CD4-positive, alpha-beta T cell treated with Interleukin-17A for 1 hour (primary cell): ENCODE results near the gene YARS2.

ENCODE experiments used
- DNase-seq: peaks from one replicate; pipeline ENCODE4 v3.0.0-alpha.2; 2020

YARS2 gene

DNA sequence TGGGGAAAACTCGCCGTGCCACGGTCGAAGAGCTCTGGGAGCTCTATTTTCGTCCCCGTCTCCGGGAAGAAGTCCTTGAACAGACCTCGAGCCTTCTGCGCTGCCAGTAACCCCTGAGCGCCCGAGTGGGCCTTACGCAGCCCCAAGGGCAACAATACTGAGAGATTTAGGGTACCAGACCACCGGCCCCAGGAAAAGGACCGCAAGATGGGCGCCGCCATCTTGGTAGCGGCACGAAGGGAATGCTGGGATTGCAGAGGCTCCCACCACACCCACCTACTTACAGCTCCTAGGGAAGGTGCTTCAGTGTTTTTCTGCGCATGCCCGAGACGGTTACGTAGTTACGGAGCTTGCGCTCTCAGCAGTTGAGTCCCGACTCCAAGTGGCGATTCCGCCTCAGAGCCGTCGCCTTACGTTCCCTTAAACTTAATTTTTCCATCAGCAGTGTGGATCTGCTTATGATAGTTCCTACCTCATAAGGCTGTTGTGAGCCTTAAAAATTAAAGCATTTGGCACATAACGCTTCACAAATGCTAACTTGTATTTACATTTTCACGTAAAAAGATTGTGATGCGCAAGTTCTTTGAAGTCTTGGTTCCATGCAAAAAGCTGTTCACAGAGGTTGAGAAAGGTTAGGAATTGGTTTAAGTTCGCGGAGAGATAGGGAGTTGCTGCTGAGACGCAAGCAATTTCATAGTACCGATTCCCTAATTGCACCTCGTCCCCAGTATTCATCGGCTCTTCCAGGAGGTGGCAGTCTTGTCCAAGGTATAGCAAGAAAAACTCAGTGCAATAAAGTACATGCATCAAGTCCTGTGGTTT is at the start of gene YARS2:
YARS2 (minus strand) TSS at position 244 of the 822 bp plus-strand sequence; CDS start at position 221, 23 bp downstream.
- DNase-seq: peak; percentile 93

DNA sequence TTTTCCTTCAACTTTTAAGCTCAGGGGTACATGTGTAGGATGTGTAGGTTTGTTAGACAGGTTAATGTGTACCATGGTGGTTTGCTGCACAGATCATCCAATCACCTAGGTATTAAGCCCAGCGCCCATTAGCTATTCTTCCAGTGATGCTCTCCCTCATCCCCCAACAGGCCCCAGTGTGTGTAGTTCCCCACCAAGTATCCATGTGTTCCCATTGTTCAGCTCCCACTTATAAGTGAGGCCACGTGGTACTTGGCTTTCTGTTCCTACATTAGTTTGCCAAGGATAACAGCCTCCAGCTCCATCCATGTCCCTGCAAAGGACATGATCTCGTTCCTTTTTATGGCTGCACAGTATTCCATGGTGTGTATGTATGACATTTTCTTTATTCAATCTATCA is 48.6 kb upstream of the YARS2 start:
- DNase-seq: no peak

DNA sequence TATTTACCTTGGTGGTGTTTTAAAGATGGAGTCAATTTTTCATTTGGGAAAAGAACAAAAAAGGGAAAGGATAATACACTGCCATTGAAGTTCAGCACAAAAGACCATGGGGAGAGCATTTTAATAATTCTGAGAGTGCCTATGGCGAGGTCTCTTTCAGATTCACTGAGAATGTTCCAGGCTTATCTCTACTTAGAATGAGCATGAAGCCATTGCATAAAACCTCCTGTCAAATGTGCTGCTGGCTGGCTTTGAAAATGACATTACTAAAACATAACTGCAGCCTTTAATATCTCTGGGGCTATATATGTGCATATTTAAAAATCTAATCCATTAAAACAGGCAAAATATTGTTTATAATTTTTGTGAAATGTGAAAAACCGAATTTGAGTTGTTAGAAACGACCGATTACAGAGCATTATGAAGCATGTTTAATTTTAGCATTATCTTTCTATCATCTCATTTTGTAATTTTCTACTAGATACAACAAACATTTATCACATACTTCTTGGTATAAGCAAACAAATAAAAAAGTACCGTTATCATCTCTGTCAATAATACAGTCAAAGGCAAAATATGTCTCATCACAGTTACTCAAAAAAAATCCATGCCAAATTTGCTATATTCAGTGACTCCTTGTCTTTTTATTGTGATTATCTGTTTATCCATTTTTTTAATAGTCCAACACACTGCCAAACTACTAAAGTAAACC is 45.7 kb upstream of the YARS2 start:
- no peak for DNase-seq

DNA sequence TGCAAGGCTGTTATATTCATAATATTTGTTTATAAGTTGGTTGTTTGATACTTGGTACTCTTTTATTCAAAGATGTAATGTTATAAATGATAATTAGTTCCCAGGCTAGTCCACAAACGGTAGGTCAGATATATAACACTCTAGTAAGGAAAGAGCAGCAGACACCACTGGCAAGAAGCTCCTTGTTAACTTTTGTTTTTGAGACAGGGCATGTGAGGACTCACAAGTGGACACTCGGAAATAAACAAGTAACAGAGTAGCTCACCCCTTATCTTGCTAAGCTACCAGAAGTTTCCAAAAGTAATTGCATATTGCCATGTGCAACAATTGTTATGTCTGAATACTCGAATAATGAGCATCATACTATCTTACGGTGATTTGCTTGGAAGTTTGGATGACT is 38.6 kb upstream of the YARS2 start:
- no peak for DNase-seq

DNA sequence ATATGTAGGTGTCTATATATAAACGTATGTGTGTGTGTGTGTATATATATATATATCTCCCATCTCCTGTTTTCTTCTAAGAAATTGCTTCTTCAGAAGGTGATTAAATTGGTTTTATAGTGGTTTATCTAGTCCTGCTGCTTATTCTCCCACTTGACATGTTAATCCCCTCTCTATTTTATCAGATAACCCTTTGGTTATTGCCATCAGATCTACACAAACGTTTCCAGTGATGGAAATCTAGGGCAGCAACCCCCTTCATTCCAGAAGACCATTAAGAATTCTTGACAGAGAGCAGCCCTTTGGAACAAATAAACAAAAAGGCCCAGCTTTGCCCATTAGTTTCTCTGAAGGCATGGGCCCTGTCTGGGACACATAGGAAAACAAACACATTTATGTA is 34.2 kb upstream of the YARS2 start:
- no peak for DNase-seq

DNA sequence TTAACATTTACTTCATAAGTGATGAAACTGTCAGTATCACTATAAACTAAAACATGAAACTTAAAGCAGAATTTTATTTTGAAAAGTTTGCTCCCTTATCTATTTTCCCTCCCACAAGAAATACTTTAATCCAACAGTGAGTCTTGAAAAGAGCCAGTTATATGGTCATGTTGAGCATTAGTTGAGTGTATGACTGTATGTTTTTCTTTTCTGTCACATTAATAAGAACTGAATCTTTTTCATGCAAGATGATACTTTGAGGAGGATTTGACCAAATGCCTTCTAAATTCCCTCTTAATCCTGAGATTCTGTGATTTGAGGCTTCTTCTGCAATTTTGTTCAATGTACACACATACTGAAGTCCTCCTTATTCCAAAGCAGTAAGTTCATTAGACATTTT is 33.7 kb upstream of the YARS2 start:
- no peak for DNase-seq

DNA sequence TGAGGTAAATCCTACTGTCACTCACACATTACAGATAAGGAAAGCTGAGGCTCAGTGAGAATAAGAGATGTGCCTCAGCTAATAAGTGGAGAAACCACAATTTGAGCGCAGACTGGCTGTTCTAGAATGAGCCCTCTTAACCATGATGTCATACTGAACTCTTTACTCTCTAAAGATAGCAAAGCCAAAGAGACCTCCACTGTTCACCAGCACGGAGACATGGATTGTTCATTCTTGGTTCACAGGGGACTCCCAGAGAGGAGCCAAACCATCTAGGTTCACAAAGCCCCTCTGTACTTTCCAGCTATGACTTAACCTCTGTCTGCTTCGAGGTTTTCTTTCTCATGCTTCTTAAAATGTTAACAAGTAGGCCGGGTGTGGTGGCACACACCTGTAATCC is 32.7 kb upstream of the YARS2 start:
- no peak for DNase-seq

DNA sequence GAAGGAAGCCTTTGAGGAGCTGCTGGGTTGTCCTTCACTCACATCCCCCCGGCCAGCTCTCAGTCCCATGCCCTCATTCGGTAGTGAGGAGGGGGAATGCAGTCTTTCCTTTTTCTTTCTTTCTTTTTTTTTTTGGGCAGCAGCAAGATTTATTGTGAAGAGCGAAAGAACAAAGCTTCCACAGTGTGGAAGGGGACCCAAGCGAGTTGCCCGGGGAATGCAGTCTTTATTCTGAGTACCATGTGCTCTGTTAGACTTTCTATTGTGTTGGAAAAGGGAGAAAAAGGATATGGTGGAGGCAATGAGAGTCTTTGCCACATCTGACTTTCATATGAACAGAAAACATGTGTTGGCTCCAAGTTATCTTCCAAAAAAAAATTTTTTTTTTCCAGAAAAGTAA is 29.9 kb upstream of the YARS2 start:
- no peak for DNase-seq

DNA sequence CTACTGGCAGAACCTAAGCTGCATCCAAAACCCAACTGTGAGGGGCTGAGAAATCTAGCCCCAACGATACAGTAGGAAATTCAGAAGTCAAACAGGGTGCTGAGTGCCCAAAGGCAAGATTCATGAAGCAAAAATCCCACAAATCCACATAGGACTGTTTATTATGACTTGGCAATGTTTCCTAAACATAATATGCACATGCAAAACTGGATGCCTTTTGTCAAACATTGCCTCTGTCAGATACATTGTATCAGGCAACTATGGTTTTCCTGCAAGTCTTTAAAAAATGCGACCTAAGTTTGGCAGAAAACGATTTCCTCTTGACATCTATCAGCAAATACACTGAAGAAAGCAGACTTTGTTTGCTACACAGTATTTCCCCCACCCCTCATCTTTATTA is 27.3 kb upstream of the YARS2 start:
- DNase-seq: no peak

DNA sequence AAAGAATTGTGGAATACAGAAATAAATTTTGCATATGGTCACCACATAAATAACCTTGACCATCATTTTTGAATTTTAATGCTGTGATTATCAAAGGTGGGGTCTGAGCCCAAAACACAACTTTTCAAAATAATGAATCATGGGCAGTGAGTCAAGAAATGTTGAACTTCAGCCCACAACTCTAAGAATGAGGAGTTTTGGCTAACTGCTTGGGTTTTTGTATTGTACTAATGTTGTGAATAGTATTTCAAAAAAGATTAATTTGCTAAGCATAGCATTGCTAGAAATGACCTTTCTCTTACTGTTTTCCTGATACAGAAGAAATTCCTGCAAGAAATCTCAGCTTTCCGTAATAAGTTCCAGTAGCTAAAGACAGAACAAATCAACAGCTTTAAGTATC is 24.4 kb upstream of the YARS2 start:
- DNase-seq: no peak

DNA sequence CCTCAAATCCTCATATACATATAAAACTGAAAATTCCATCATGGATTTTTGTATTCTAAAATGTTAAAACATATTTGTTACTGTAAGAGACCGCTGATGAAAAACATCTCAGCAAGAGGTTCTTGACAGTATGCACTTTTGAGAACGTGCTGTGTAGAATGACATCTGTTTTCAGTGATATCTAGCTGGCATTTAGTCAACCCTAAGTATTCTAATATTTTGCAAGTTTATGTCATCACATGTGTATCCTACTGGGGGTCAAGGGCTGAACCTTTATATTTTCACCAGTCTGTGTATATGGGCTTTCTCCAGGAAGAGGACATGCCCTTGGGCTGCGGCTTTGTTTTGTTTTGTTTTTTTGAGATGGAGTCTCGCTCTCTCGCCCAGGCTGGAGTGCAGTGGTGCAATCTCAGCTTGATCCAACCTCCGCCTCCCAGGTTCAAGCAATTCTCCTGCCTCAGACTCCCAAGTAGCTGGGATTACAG is 22.0 kb upstream of the YARS2 start:
- DNase-seq: no peak

DNA sequence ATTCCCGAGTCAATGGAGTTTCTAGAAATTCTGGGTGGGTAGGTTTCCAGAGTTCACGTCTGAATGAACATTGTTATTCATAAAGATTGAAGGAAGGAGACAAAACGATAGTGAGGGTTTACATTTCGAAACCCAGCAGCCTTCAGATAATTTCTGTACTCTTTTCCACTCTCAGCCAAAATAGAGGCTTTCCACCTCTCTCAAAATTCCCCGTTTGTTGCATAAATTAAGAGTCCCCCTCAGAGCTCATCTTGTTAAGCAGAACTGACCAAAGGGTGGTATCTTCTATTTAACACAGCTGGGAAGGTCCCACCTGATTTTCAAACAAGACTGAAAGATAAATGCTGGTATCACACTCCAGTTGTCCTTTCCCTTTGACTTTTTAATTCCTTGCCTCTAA is 21.5 kb upstream of the YARS2 start:
- no peak for DNase-seq

DNA sequence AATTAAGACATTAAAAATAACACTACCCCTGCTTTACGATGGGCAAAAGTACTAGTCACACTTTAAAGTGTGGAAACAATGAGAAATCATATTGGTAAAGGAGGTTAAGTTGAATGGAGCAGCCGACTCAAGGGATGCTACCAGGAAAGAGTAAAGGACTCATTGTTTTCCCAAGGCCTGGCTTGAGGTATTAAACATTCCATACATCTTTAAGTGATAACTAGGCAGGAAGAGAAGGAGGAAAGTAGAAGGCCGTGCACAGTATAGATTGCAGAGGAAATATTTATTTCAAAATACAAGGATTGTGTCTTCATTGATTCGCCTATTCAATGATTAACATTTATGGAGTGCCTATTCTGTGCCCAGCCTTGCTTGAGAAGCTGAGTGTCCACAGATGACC is 20.6 kb upstream of the YARS2 start:
- no peak for DNase-seq

DNA sequence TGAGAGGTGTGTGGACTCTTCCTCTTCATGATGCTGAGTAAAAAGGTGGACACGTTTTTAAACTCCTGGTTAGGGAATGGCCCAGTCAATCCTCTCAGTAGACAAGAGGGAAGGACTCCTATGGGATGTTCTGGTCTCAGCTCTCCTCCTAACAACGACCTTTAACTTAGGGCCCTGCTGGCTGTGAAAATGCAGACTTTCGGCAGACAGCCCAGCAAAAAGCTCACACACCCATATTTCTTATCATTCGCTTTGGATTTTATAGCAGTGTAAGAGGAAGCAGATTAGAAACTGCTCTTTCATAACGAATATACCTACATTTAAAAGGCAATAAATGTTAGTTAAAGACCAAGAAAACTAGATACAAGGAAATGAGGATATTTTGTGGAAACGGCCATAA is 18.0 kb upstream of the YARS2 start:
- DNase-seq: no peak

DNA sequence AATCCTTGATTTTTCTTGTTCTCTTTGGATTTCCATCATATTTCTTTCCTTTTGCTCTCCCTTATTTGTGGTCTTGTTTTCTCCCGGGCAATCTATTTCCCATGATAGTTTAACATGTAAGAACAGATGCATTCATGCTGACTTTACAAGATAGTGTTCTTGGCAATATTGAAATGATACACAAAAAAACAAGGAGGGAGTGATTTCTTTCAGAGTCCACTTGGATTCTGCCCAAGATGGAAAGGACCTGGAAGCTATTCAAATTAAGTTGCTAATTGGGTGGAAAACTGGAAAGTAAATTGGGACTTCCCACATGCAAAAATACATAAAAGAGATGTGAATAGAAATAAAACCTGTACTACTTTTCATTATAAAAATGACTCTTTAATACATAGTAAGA is 14.4 kb upstream of the YARS2 start:
- DNase-seq: no peak

DNA sequence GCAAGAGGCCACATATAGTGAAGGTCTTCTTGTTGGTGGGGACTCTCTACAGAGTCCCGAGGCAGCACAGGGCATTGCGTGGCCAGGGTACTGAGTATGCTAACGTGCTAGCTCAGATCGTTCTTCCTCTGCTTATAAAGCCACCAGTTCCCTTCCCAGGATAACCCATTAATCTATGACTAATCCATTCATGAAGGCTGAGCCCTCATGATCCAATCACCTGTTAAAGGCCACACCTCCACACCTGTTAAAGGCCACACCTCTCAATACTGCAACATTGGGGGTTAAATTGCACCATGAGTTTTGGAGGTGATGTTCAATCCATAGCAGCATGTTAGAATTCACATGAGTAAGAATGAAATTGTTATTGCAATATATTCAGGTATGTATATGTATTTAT is 12.8 kb upstream of the YARS2 start:
- DNase-seq: no peak

DNA sequence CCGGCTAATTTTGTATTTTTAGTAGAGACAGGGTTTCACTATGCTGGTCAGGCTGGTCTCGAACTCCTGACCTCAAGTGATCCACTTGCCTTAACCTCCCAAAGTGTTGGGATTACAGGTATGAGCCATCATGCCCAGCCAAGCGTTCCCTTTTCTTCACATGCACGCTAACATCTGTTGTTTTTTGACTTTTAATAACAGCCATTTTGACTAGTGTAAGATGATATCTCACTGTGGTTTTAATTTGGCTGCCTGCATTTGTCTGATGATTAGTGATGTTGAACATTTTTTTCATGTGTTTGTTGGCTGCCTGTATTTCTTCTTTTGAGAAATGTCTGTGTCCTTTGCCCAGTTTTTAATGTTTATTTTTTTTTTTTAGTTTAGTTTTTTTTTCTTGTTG is 10.2 kb upstream of the YARS2 start:
- no peak for DNase-seq

DNA sequence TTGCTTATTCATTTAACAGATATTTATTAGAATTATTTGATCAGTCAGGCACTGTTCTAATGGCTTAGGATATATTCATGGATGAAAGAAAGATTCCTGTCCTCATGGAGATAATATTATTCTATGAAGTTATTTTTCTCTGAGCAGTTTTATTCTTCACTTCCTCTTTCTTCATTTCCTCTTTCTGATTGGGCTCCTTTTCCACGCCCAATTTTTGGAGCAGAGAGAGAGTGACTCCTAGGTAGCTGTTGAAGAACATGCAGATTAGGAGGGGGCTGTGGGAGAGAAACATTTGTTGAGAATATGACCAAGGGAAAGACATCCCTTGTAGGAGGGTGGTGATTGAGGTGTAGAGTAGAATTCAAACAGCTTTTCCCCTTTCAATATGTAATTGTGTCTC is 6.0 kb upstream of the YARS2 start:
- no peak for DNase-seq

DNA sequence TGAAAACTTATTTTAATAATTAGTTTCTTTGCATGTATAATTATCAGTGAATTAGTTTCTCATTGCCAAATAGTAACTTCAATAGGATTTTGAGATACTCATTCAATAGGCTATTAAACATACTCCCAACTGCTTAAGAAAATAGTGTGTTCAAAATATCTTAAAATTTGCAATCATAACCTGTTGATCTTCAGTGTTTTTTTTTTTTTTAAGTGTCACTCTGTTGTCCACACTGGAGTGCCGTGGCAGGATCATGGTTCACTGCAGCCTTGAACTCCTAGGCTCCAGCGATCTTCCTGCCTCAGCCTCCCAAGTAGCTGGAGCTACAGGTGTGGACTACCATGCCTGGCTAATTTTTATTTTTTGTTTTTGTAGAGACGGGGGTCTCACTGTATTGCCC is 1.5 kb upstream of the YARS2 start:
- no peak for DNase-seq

DNA sequence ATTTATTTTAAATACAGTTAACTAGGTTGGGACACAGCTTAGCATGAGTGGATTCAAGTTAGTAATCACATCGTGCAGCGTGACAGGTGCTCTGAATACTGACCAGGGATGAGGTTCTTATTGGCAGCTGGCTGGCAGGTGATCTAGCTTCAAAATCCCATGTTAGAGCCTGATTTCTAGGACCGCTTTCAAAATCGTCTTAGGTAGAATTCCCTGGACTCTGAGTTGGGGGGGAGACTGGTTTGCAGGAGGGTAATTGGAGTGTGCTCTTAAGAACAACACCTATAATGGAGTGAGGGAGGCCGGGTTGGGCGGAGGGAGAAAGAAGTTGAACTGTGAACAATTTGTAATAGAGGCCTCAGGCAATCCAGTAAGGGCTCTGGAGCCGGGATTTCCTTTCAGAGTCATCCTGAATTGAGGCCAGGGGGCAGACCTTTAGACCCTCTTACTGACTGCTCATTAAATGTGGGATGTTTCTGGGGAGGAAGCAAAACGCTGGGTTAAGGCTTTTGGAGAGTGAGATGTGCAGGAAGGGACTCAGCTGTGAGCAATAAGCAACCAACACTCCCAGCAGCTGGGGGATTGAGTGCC is 874 bp upstream of the YARS2 start:
- no peak for DNase-seq

DNA sequence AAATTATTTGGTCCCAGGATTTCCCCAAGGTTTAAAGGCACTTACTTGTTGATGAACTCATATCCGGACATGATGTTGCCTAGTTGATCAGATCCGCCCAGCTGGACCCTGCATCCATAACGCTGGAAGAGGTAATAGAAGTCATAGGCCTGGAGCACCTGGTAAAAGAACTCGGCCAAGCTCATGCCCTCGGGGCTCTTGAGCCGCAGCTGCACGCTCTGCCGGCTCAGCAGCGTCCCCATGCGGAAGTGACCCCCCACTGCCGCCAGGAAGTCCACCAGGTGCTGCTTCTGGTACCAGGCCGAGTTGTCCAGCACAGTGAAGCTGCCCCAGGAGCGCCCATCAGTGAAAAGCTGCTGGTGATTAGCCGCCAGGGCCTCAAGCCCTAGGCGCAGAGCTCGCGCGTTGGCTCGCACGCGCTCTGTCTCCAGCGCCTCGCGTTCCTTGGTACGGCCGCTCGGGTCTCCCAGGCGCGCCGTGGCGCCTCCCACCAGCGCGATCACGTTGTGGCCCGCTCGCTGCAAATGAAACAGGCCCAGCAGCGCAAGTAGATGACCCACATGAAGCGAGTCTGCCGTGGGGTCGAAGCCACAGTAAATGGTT is 545 bp downstream of the YARS2 start:
- peak; percentile 78 for DNase-seq

DNA sequence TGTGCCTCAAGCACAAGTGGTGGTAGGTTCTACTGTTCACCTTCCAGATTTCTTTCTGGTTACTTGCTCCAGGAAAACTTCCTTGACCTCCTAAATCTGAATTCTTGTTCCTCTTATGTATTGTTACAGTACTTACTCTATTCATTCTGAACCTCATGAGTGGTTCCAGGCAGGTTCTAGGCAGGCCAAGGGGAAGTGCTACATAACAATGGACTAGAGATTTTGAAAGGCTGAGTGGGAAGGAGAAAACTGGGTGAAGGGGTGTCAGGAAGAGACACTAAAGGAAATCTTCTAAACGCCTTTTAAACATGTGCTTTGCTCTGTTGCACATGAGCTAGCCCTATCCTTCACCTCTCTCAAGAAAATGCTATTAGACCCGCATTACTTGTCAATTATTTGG is 1.6 kb downstream of the YARS2 start:
- no peak for DNase-seq

DNA sequence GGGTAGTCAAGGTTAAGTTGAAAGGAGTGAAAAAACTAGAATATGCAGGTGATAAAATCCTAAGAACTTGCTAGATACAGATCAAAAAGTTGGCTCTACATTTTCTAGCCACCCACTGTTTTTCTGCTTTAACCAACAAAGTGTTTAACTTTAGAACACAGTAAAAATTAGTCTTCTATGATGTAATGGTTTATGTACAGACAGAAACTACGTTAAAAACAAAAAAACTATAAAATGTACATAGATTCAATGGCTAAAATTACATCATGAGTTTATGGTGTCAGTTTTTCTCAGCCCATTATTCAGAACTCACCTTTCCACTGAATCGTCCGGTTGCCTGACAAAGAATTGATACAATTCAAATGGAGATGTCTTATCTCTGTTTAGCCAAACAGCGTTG is 2.1 kb downstream of the YARS2 start:
- no peak for DNase-seq

DNA sequence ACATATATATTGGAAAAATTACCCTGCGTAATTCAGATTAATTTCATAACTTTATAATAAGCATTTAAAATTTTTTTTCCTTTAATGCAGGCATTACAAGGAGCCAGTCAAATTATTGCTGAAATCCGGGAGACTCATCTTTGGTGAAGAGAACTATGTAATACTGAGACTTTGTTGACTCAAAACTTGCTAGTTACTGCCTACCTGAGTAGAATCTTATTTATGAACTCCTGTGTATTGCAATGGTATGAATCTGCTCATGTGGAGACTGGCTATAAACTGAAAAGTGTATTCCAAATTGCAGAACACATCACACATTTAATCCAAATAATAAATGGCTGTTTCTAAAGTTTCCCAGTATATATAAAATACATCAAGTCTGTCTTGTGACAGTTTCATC is 12.4 kb downstream of the YARS2 start:
- DNase-seq: no peak
